ENCODE results near the gene MOGAT2.
"Not testable (repeated sequence)": the region's sequence is repeated elsewhere in the genome, so short reads cannot be mapped to it uniquely, and the experiment has no call there.

The MOGAT2 gene

GRCh38 chr11:75717608-75718418 is at the start of gene MOGAT2:
TSS of gene MOGAT2 (plus strand) at chr11:75717838. CDS start at chr11:75717889, 51 bp downstream.
- DNase-seq (ENCODE audit: low spot score), result no peak

GRCh38 chr11:75668451-75669297 is 49.0 kb upstream of the MOGAT2 start, which contains the start of gene MAP6:
TSS of gene MAP6 (minus strand) at chr11:75669038. CDS start at chr11:75668369, 669 bp downstream.
- peak; percentile 22 for DNase-seq (ENCODE audit: low spot score)

GRCh38 chr11:75673977-75674582 is 43.6 kb upstream of the MOGAT2 start:
- no peak for DNase-seq (ENCODE audit: low spot score)

GRCh38 chr11:75677275-75677674 is 40.4 kb upstream of the MOGAT2 start:
- DNase-seq (ENCODE audit: low spot score), result no peak

GRCh38 chr11:75677909-75678308 is 39.7 kb upstream of the MOGAT2 start:
- DNase-seq (ENCODE audit: low spot score), result no peak

- no peak for DNase-seq (ENCODE audit: low spot score)
Observed at GRCh38 chr11:75678620-75679259, 38.9 kb upstream of the MOGAT2 start.

GRCh38 chr11:75679566-75679965 is 38.1 kb upstream of the MOGAT2 start:
- DNase-seq (ENCODE audit: low spot score), result no peak

GRCh38 chr11:75683856-75684255 is 33.8 kb upstream of the MOGAT2 start:
- DNase-seq (ENCODE audit: low spot score), result not testable (repeated sequence)

GRCh38 chr11:75689863-75690609 is 27.6 kb upstream of the MOGAT2 start:
- DNase-seq (ENCODE audit: low spot score), result no peak

GRCh38 chr11:75691804-75692203 is 25.8 kb upstream of the MOGAT2 start:
- no peak for DNase-seq (ENCODE audit: low spot score)

- DNase-seq (ENCODE audit: low spot score), result no peak
Observed at GRCh38 chr11:75697906-75698581, 19.6 kb upstream of the MOGAT2 start.

GRCh38 chr11:75700940-75701339 is 16.7 kb upstream of the MOGAT2 start:
- DNase-seq (ENCODE audit: low spot score), result no peak

- no peak for DNase-seq (ENCODE audit: low spot score)
Observed at GRCh38 chr11:75703695-75704237, 13.9 kb upstream of the MOGAT2 start.

GRCh38 chr11:75705541-75705940 is 12.1 kb upstream of the MOGAT2 start:
- no peak for DNase-seq (ENCODE audit: low spot score)

- peak; percentile 78 for DNase-seq (ENCODE audit: low spot score)
Observed at GRCh38 chr11:75706260-75706729, 11.3 kb upstream of the MOGAT2 start.

GRCh38 chr11:75714211-75714610 is 3.4 kb upstream of the MOGAT2 start:
- no peak for DNase-seq (ENCODE audit: low spot score)

- no peak for DNase-seq (ENCODE audit: low spot score)
Observed at GRCh38 chr11:75715688-75716087, 1.9 kb upstream of the MOGAT2 start.

GRCh38 chr11:75716659-75717058 is 979 bp upstream of the MOGAT2 start:
- DNase-seq (ENCODE audit: low spot score), result no peak

- DNase-seq (ENCODE audit: low spot score), result no peak
Observed at GRCh38 chr11:75718419-75719339, 1.0 kb downstream of the MOGAT2 start.
